Measurements from ENCODE around the gene LYRM4. TPM values are rescaled to one million over a fixed set of nuclear protein-coding genes. Genes with fewer than 3 reads are reported as not detected.

LYRM4 gene
- polyA plus RNA-seq, 1 donor, result 26.7 TPM

- no peaks in the 10 kb centered on the region for H3K27me3 ChIP-seq (ENCODE audit: control insufficient read depth, insufficient read depth, low read length)
- H3K9me3 ChIP-seq (ENCODE audit: control insufficient read depth, low read depth, low read length), result no peaks in the 10 kb centered on the region
- peaks cover 12% of the 10 kb centered on the region for H3K4me1 ChIP-seq (ENCODE audit: control insufficient read depth, insufficient read depth, low read length)
- no peak overlapping the region for H3K27ac ChIP-seq (ENCODE audit: low read length)
- no peak for DNase-seq
- WGBS (ENCODE audit: insufficient coverage, low lambda C conversion rate), result no CpG with 5 or more reads among the region's 7 CpGs
- H3K4me3 ChIP-seq (ENCODE audit: low read length), result no peak overlapping the region
- H3K36me3 ChIP-seq (ENCODE audit: control insufficient read depth, insufficient read depth, low read length), result no peaks in the 10 kb centered on the region
These were observed 34.9 kb upstream of the LYRM4 start for GRCh38 chr6:5295623-5296022.

GRCh38 chr6:5294392-5295211 is 33.9 kb upstream of the LYRM4 start:
- no peaks in the 10 kb centered on the region for H3K36me3 ChIP-seq (ENCODE audit: control insufficient read depth, insufficient read depth, low read length)
- peaks cover 12% of the 10 kb centered on the region for H3K4me1 ChIP-seq (ENCODE audit: control insufficient read depth, insufficient read depth, low read length)
- H3K4me3 ChIP-seq (ENCODE audit: low read length), result no peak overlapping the region
- DNase-seq, result peak; percentile 31 to 70
- peak overlapping the region; percentile 54 for H3K27ac ChIP-seq (ENCODE audit: low read length)
- H3K27me3 ChIP-seq (ENCODE audit: control insufficient read depth, insufficient read depth, low read length), result no peaks in the 10 kb centered on the region
- no peaks in the 10 kb centered on the region for H3K9me3 ChIP-seq (ENCODE audit: control insufficient read depth, low read depth, low read length)
- WGBS (ENCODE audit: insufficient coverage, low lambda C conversion rate), result 90% methylated on average over 2 of the region's 11 CpGs

- peaks cover 12% of the 10 kb centered on the region for H3K4me1 ChIP-seq (ENCODE audit: control insufficient read depth, insufficient read depth, low read length)
- 20% methylated on average over 1 of the region's 2 CpGs for WGBS (ENCODE audit: insufficient coverage, low lambda C conversion rate)
- H3K4me3 ChIP-seq (ENCODE audit: low read length), result no peak overlapping the region
These were observed 32.9 kb upstream of the LYRM4 start for GRCh38 chr6:5293692-5294091.

GRCh38 chr6:5292154-5292553 is 31.4 kb upstream of the LYRM4 start:
- WGBS (ENCODE audit: insufficient coverage, low lambda C conversion rate), result no CpG with 5 or more reads among the region's 1 CpG
- Histone ChIP-seq H3K4me1 (ENCODE audit: control insufficient read depth, insufficient read depth, low read length) (peaks cover 12% of the 10 kb centered on the region), H3K36me3 (ENCODE audit: control insufficient read depth, insufficient read depth, low read length) (no peaks in the 10 kb centered on the region)

More at GRCh38 chr6:5293692-5294091, 32.9 kb upstream of the LYRM4 start:
- Histone ChIP-seq H3K9me3 (ENCODE audit: control insufficient read depth, low read depth, low read length) (no peaks in the 10 kb centered on the region), H3K27ac (ENCODE audit: low read length) (peak overlapping the region; percentile 54), H3K27me3 (ENCODE audit: control insufficient read depth, insufficient read depth, low read length) (no peaks in the 10 kb centered on the region), H3K36me3 (ENCODE audit: control insufficient read depth, insufficient read depth, low read length) (no peaks in the 10 kb centered on the region)
- DNase-seq, result no peak

GRCh38 chr6:5290500-5290899 is 29.8 kb upstream of the LYRM4 start:
- H3K9me3 ChIP-seq (ENCODE audit: control insufficient read depth, low read depth, low read length), result no peaks in the 10 kb centered on the region
- no peak overlapping the region for H3K27ac ChIP-seq (ENCODE audit: low read length)
- H3K36me3 ChIP-seq (ENCODE audit: control insufficient read depth, insufficient read depth, low read length), result no peaks in the 10 kb centered on the region
- no peak for DNase-seq
- H3K27me3 ChIP-seq (ENCODE audit: control insufficient read depth, insufficient read depth, low read length), result no peaks in the 10 kb centered on the region
- no peak overlapping the region for H3K4me3 ChIP-seq (ENCODE audit: low read length)
- H3K4me1 ChIP-seq (ENCODE audit: control insufficient read depth, insufficient read depth, low read length), result peaks cover 12% of the 10 kb centered on the region

More at GRCh38 chr6:5292154-5292553, 31.4 kb upstream of the LYRM4 start:
- no peak for DNase-seq
- Histone ChIP-seq H3K9me3 (ENCODE audit: control insufficient read depth, low read depth, low read length) (no peaks in the 10 kb centered on the region), H3K4me3 (ENCODE audit: low read length) (no peak overlapping the region), H3K27ac (ENCODE audit: low read length) (no peak overlapping the region), H3K27me3 (ENCODE audit: control insufficient read depth, insufficient read depth, low read length) (no peaks in the 10 kb centered on the region)

- no peaks in the 10 kb centered on the region for H3K27me3 ChIP-seq (ENCODE audit: control insufficient read depth, insufficient read depth, low read length)
- H3K27ac ChIP-seq (ENCODE audit: low read length), result no peak overlapping the region
- WGBS (ENCODE audit: insufficient coverage, low lambda C conversion rate), result 100% methylated on average over 1 of the region's 1 CpG
- no peak for DNase-seq
- H3K36me3 ChIP-seq (ENCODE audit: control insufficient read depth, insufficient read depth, low read length), result no peaks in the 10 kb centered on the region
- H3K4me3 ChIP-seq (ENCODE audit: low read length), result no peak overlapping the region
- H3K9me3 ChIP-seq (ENCODE audit: control insufficient read depth, low read depth, low read length), result no peaks in the 10 kb centered on the region
- peaks cover 11% of the 10 kb centered on the region for H3K4me1 ChIP-seq (ENCODE audit: control insufficient read depth, insufficient read depth, low read length)
These were observed 29.3 kb upstream of the LYRM4 start for GRCh38 chr6:5290097-5290496.

GRCh38 chr6:5287966-5288297 is 27.2 kb upstream of the LYRM4 start:
- Histone ChIP-seq H3K36me3 (ENCODE audit: control insufficient read depth, insufficient read depth, low read length) (no peaks in the 10 kb centered on the region), H3K27ac (ENCODE audit: low read length) (no peak overlapping the region)
- WGBS (ENCODE audit: insufficient coverage, low lambda C conversion rate), result no CpG with 5 or more reads among the region's 2 CpGs

GRCh38 chr6:5287205-5287965 is 26.6 kb upstream of the LYRM4 start:
- WGBS (ENCODE audit: insufficient coverage, low lambda C conversion rate), result no CpG with 5 or more reads among the region's 12 CpGs
- no peaks in the 10 kb centered on the region for H3K4me1 ChIP-seq (ENCODE audit: control insufficient read depth, insufficient read depth, low read length)

More at GRCh38 chr6:5287966-5288297, 27.2 kb upstream of the LYRM4 start:
- H3K9me3 ChIP-seq (ENCODE audit: control insufficient read depth, low read depth, low read length), result no peaks in the 10 kb centered on the region
- H3K27me3 ChIP-seq (ENCODE audit: control insufficient read depth, insufficient read depth, low read length), result no peaks in the 10 kb centered on the region
- H3K4me1 ChIP-seq (ENCODE audit: control insufficient read depth, insufficient read depth, low read length), result no peaks in the 10 kb centered on the region
- no peak overlapping the region for H3K4me3 ChIP-seq (ENCODE audit: low read length)
- no peak for DNase-seq

GRCh38 chr6:5286780-5287179 is 26.0 kb upstream of the LYRM4 start:
- no peak for DNase-seq
- Histone ChIP-seq H3K4me1 (ENCODE audit: control insufficient read depth, insufficient read depth, low read length) (no peaks in the 10 kb centered on the region), H3K4me3 (ENCODE audit: low read length) (no peak overlapping the region), H3K27ac (ENCODE audit: low read length) (no peak overlapping the region), H3K36me3 (ENCODE audit: control insufficient read depth, insufficient read depth, low read length) (no peaks in the 10 kb centered on the region), H3K9me3 (ENCODE audit: control insufficient read depth, low read depth, low read length) (no peaks in the 10 kb centered on the region), H3K27me3 (ENCODE audit: control insufficient read depth, insufficient read depth, low read length) (no peaks in the 10 kb centered on the region)
- WGBS (ENCODE audit: insufficient coverage, low lambda C conversion rate), result no CpG with 5 or more reads among the region's 7 CpGs

More at GRCh38 chr6:5287205-5287965, 26.6 kb upstream of the LYRM4 start:
- H3K27me3 ChIP-seq (ENCODE audit: control insufficient read depth, insufficient read depth, low read length), result no peaks in the 10 kb centered on the region
- H3K36me3 ChIP-seq (ENCODE audit: control insufficient read depth, insufficient read depth, low read length), result no peaks in the 10 kb centered on the region
- no peak overlapping the region for H3K27ac ChIP-seq (ENCODE audit: low read length)
- DNase-seq, result no peak
- H3K9me3 ChIP-seq (ENCODE audit: control insufficient read depth, low read depth, low read length), result no peaks in the 10 kb centered on the region
- H3K4me3 ChIP-seq (ENCODE audit: low read length), result no peak overlapping the region

- WGBS (ENCODE audit: insufficient coverage, low lambda C conversion rate), result no CpG with 5 or more reads among the region's 5 CpGs
- Histone ChIP-seq H3K36me3 (ENCODE audit: control insufficient read depth, insufficient read depth, low read length) (no peaks in the 10 kb centered on the region), H3K27ac (ENCODE audit: low read length) (no peak overlapping the region), H3K4me3 (ENCODE audit: low read length) (no peak overlapping the region), H3K27me3 (ENCODE audit: control insufficient read depth, insufficient read depth, low read length) (no peaks in the 10 kb centered on the region), H3K4me1 (ENCODE audit: control insufficient read depth, insufficient read depth, low read length) (no peaks in the 10 kb centered on the region), H3K9me3 (ENCODE audit: control insufficient read depth, low read depth, low read length) (no peaks in the 10 kb centered on the region)
- DNase-seq, result no peak
These were observed 24.8 kb upstream of the LYRM4 start for GRCh38 chr6:5285526-5285925.

Measured in large intestine (tissue), 3 donors.